CD8-positive, alpha-beta memory T cell (primary cell): ENCODE results near the gene EHMT1. TPM values are rescaled to one million over a fixed set of nuclear protein-coding genes. Genes with fewer than 3 reads are reported as not detected.
"Not testable (repeated sequence)": the region's sequence is repeated elsewhere in the genome, so short reads cannot be mapped to it uniquely, and the experiment has no call there.

Experiments used
- CTCF ChIA-PET: fragments of 350-600 bp; sonication (Branson Sonifier 250); formaldehyde crosslinking; loops from one replicate; lab custom pipeline; 2021; ENCODE audit warnings: antibody characterized with exemption; lab: Charles Lee
- POLR2A ChIA-PET: fragments of 350-600 bp; sonication (Branson Sonifier 250); formaldehyde crosslinking; loops from one replicate; lab custom pipeline; 2021; ENCODE audit warnings: antibody characterized with exemption; lab: Charles Lee
- DNase-seq, 5 donors: peaks; one replicate each; pipeline versions ENCODE4 v3.0.0 to v3.0.0-alpha.2; 2020 to 2022; ENCODE audit warnings: mixed read lengths in 1 of 5
- H3K27ac ChIP-seq: one replicate; pipeline ENCODE4 v1.7.0; 2013; ENCODE audit warnings: low read depth, mild to moderate bottlenecking, low read length, moderate library complexity
- H3K27me3 ChIP-seq: 2 replicates; pipeline ENCODE4 v1.7.0; 2013; ENCODE audit warnings: low read length, mild to moderate bottlenecking; ENCODE audit not compliant: insufficient read depth, poor library complexity, severe bottlenecking
- H3K36me3 ChIP-seq: 2 replicates; pipeline ENCODE4 v1.7.0; 2013; ENCODE audit warnings: mild to moderate bottlenecking, low read length, moderate library complexity; ENCODE audit not compliant: insufficient read depth
- H3K4me1 ChIP-seq: 2 replicates; pipeline ENCODE4 v1.7.0; 2013; ENCODE audit warnings: mild to moderate bottlenecking, low read length, moderate library complexity; ENCODE audit not compliant: insufficient read depth
- H3K4me3 ChIP-seq: 2 replicates; pipeline ENCODE4 v1.7.0; 2013; ENCODE audit warnings: mild to moderate bottlenecking, low read length
- H3K9me3 ChIP-seq: 2 replicates; pipeline ENCODE4 v1.7.0; 2013; ENCODE audit warnings: mild to moderate bottlenecking, low read length
- H3K27ac Mint-ChIP-seq, 8 donors: one replicate each; pipeline ENCODE4 v1.8.0; 2020 to 2021; ENCODE audit warnings: mixed read lengths in 8 of 8, mild to moderate bottlenecking in 6 of 8, inconsistent platforms in 3 of 8, moderate library complexity in 3 of 8
- H3K27me3 Mint-ChIP-seq, 2 donors: one replicate each; pipeline ENCODE4 v1.8.0; 2020 to 2021; ENCODE audit warnings: mixed read lengths in 2 of 2, mild to moderate bottlenecking in 1 of 2, moderate library complexity in 1 of 2
- H3K36me3 Mint-ChIP-seq, 3 donors: one replicate each; pipeline ENCODE4 v1.8.0; 2020 to 2021; ENCODE audit warnings: mixed read lengths in 3 of 3, inconsistent platforms in 1 of 3, mild to moderate bottlenecking in 1 of 3
- H3K4me1 Mint-ChIP-seq, 3 donors: one replicate each; pipeline ENCODE4 v1.8.0; 2020 to 2021; ENCODE audit warnings: mixed read lengths in 3 of 3, inconsistent platforms in 1 of 3, mild to moderate bottlenecking in 1 of 3
- H3K4me3 Mint-ChIP-seq, 7 donors: one replicate each; pipeline ENCODE4 v1.8.0; 2020 to 2021; ENCODE audit warnings: mixed read lengths in 7 of 7, mild to moderate bottlenecking in 6 of 7, moderate library complexity in 4 of 7, inconsistent platforms in 2 of 7
- H3K9me3 Mint-ChIP-seq, 5 donors: one replicate each; pipeline ENCODE4 v1.8.0; 2020 to 2022; ENCODE audit warnings: mixed read lengths in 5 of 5, mild to moderate bottlenecking in 3 of 5, moderate library complexity in 2 of 5, inconsistent platforms in 1 of 5
- polyA plus RNA-seq: library from polyadenylated mRNA; unstranded; fragments of 300-500 nt; fragmentation: Illumina TruSeq; gene quantifications from one replicate; pipeline ENCODE4 v1.2.3, GENCODE V29; 2021
- total RNA-seq, 2 experiments: library from RNA; stranded (reverse); gene quantifications; one replicate each; pipeline ENCODE4 v1.2.3, GENCODE V29; 2021

Gene EHMT1
- total and polyA plus RNA-seq, 3 experiments from 2014 or later, result 37.0 to 74.6 (median 68.9) TPM

DNA sequence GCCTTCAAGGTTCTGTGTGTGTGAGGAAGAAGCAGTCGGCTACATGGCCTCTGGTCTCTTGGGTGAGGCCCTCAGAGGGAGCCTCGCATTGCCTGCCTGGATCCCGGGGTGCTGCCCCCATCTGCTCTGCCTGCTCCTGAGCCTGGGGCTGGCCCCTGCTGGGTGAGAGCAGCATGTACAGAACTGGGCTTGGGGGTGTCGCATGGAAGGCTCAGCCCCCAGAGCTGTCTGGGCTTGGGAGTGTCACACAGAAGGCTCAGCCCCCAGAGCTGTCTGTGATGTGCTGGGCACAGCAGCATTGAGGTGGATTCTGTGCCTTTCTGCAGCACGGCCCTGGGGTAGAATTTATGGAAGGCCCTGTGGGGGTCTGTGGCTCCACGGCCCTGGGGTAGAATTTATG, 265.2 kb downstream of the EHMT1 start:
- H3K9me3 ChIP-seq, H3K36me3 ChIP-seq, H3K36me3 Mint-ChIP-seq, H3K4me3 Mint-ChIP-seq, DNase-seq, H3K4me1 ChIP-seq, POLR2A ChIA-PET, H3K27me3 ChIP-seq, H3K9me3 Mint-ChIP-seq, H3K4me3 ChIP-seq, H3K4me1 Mint-ChIP-seq, H3K27ac Mint-ChIP-seq, H3K27ac ChIP-seq, CTCF ChIA-PET: not testable (repeated sequence)
- H3K27me3 Mint-ChIP-seq, result peaks cover 20 to 23% of the 10 kb centered on the region in 2 donors

DNA sequence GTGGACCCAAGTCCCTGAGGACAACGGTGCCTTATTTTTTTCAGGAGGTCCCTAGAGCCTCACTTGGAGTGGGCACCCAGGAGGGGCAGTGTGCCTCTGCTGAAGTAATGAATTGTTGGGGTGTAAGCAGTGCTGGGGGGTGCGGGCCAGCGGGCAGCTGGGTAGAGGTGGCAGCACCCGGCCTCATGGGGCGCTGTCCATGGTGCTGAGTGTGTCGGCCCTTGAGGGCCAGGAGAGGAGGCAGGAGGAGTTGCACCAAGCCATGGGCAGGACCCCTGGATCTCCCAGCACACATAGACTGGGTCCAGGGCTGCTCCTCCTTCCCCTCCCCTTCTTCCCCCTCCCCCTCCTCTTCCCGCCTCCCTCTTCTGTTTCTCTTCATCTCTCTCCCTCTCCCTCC, 265.7 kb downstream of the EHMT1 start:
- DNase-seq, H3K36me3 Mint-ChIP-seq, H3K9me3 ChIP-seq, H3K36me3 ChIP-seq, H3K4me1 Mint-ChIP-seq, H3K4me3 Mint-ChIP-seq, H3K9me3 Mint-ChIP-seq, H3K27ac Mint-ChIP-seq, H3K27ac ChIP-seq, POLR2A ChIA-PET, H3K27me3 ChIP-seq, H3K4me1 ChIP-seq, H3K4me3 ChIP-seq, CTCF ChIA-PET: not testable (repeated sequence)
- peaks cover 14 to 18% of the 10 kb centered on the region in 2 donors for H3K27me3 Mint-ChIP-seq

GRCh38 chr9:137885121-137885520, 266.3 kb downstream of the EHMT1 start:
- H3K27ac Mint-ChIP-seq, H3K36me3 Mint-ChIP-seq, CTCF ChIA-PET, POLR2A ChIA-PET, H3K27me3 ChIP-seq, H3K9me3 ChIP-seq, H3K4me1 Mint-ChIP-seq, H3K4me3 Mint-ChIP-seq, H3K4me1 ChIP-seq, H3K27ac ChIP-seq, H3K36me3 ChIP-seq, H3K9me3 Mint-ChIP-seq, H3K4me3 ChIP-seq, DNase-seq: not testable (repeated sequence)
- H3K27me3 Mint-ChIP-seq, result peaks cover 11 to 14% of the 10 kb centered on the region in 2 donors

Other genes starting within 250 kb of the EHMT1 start
- 1 to 10 TPM; 4.8 to 6.6 TPM for gene EXD3, start 195.8 kb upstream of the EHMT1 start, total RNA-seq
- gene EXD3, start 195.8 kb upstream of the EHMT1 start, polyA plus RNA-seq, result 6.7 TPM
- gene NOXA1, start 195.6 kb upstream of the EHMT1 start, total RNA-seq, result under 1 TPM; 0.66 to 0.74 TPM
- gene NOXA1, start 195.6 kb upstream of the EHMT1 start, polyA plus RNA-seq, result 1.3 TPM
- not detected for gene ENTPD8, start 177.6 kb upstream of the EHMT1 start, total RNA-seq
- gene ENTPD8, start 177.6 kb upstream of the EHMT1 start, polyA plus RNA-seq, result not detected
- gene NSMF, start 159.7 kb upstream of the EHMT1 start, total RNA-seq, result 10 to 100 TPM; 40.9 to 42.8 TPM
- gene NSMF, start 159.7 kb upstream of the EHMT1 start, polyA plus RNA-seq, result 15.4 TPM
- 1 to 10 TPM; 2.0 to 2.4 TPM for gene PNPLA7, start 68.6 kb upstream of the EHMT1 start, total RNA-seq
- 0.79 TPM for gene PNPLA7, start 68.6 kb upstream of the EHMT1 start, polyA plus RNA-seq
- 10 to 100 TPM; 65.9 to 68.2 TPM for gene MRPL41, start 67.1 kb upstream of the EHMT1 start, total RNA-seq
- gene MRPL41, start 67.1 kb upstream of the EHMT1 start, polyA plus RNA-seq, result 44.9 TPM
- 10 to 100 TPM; 37.3 to 38.2 TPM for gene DPH7, start 40.1 kb upstream of the EHMT1 start, total RNA-seq
- gene DPH7, start 40.1 kb upstream of the EHMT1 start, polyA plus RNA-seq, result 31.3 TPM
- gene ZMYND19, start 28.5 kb upstream of the EHMT1 start, total RNA-seq, result 10 to 100 TPM; 71.2 to 72.5 TPM
- 11.2 TPM for gene ZMYND19, start 28.5 kb upstream of the EHMT1 start, polyA plus RNA-seq
- gene ARRDC1, start 13.3 kb upstream of the EHMT1 start, total RNA-seq, result 10 to 100 TPM; 30.8 to 35.2 TPM
- 54.4 TPM for gene ARRDC1, start 13.3 kb upstream of the EHMT1 start, polyA plus RNA-seq